GM20000 (cell line): Measurements from ENCODE around the gene HIRA.
"Not testable (repeated sequence)": the region's sequence is repeated elsewhere in the genome, so short reads cannot be mapped to it uniquely, and the experiment has no call there.

ENCODE experiments used
- DNase-seq: peaks from one replicate; pipeline ENCODE4 v3.0.0; 2012; ENCODE audit warnings: low spot score
- TF ChIP-seq, protein P1 (sequence below): IDR thresholded peaks from 2 replicates; pipeline ENCODE4 v1.5.1; 2012; ENCODE audit warnings: mild to moderate bottlenecking, control low read depth; ENCODE audit errors: extremely low read depth, missing control alignments

Gene HIRA

DNA sequence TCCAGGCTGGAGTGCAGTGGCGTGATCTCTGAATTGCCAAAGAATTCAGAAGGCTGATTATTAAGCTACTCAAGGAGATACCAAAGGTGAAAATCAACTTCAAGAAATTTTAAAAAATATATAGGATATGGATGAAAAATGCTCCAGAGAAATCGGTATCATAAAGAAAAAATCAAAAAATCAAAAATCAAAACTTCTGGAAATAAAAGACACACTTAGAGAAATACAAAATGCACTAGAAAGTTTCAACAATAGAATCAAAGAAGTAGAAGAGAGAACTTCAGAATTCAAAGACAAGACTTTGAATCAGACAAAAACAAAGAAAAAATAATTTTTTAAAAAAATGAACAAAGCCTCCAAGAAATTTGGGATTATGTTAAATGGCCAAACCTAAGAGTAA is 94.4 kb downstream of the HIRA start:
- no peak for DNase-seq
- TF ChIP-seq, protein P1, sequence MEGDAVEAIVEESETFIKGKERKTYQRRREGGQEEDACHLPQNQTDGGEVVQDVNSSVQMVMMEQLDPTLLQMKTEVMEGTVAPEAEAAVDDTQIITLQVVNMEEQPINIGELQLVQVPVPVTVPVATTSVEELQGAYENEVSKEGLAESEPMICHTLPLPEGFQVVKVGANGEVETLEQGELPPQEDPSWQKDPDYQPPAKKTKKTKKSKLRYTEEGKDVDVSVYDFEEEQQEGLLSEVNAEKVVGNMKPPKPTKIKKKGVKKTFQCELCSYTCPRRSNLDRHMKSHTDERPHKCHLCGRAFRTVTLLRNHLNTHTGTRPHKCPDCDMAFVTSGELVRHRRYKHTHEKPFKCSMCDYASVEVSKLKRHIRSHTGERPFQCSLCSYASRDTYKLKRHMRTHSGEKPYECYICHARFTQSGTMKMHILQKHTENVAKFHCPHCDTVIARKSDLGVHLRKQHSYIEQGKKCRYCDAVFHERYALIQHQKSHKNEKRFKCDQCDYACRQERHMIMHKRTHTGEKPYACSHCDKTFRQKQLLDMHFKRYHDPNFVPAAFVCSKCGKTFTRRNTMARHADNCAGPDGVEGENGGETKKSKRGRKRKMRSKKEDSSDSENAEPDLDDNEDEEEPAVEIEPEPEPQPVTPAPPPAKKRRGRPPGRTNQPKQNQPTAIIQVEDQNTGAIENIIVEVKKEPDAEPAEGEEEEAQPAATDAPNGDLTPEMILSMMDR = no peak

DNA sequence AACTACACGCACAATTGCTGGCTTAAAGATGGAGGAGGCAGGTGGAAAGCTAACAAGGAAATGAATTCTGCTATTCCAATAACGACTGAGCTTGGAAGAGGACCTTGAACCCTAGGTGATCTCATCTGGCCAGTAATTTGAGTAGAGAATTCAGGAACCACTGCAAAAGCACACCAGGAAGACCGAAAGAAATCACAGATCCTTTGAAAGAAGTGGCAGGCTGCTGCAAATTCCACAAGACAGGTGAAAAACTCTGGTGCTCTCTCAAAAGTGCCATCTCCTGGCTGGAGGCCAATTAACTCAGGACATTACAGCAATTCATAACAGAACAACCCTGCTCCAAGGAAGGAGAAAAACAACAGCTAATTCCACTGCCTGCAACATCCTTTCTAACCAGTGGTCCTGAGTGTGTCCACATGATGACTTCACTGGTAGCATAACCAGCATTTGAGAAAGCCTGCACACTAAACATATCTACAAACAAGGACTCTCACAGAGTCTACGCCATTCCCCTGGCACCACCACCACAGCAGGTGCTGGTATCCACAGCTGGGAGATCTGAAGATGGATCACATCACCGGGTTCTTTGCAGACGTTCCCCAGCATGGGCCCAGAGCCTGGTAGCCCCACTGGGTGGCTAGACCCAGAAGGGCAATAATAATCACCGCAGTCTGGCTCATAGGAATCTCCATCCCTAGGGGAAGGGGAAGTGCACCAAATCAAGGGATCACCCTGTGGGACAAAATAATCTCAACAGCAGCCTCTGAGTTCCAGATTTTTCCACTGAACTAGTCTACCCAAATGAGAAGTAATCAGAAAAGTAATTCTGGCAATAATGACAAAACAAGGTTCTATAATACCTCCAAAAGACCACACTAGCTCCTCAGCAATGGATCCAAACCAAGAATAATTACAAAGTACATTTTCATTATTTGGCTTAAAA is 95.1 kb downstream of the HIRA start:
- no peak for DNase-seq
- TF ChIP-seq, protein P1 = no peak

DNA sequence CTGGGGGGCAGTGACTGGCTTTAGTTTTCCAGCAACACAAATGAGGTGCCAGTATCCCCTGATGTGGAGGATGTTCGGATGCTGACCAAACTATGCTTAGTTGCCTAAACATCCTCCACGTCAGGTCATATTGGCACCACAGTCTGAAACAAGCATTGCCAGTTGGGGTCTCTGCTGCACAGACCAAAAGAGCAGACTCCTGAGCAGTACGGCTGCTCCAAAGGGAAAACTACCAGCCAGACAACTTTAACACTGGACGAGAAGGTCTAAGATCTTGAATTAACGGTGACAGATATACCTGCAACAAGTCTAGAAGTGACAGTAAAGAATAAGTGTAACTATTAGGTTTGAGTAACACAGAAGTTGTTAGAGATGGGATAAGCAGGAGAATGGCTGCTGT is 99.6 kb downstream of the HIRA start:
- TF ChIP-seq, protein P1 = no peak

DNA sequence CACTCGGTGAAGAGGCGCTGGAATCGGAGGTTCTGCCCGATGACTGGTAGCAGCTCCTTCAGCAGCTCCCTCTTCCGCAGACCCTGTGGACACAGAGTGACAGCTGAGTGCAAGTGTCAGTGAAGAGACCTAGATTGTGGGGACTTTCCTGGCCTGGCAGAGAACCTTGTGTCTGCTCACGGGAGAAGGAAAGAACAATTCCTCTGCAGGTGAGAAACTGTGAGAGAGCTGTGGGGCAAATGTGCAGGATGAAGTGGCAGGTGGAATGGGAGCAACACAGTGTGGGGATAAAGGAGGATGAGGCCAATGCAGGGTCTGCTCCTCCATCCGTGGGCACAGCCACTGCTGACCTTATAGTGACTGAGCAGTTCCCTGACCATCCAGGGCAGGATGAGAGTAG is 100.1 kb downstream of the HIRA start:
- TF ChIP-seq, protein P1 = no peak
- no peak for DNase-seq

More for the DNA sequence above, 99.6 kb downstream of the HIRA start:
- no peak for DNase-seq

DNA sequence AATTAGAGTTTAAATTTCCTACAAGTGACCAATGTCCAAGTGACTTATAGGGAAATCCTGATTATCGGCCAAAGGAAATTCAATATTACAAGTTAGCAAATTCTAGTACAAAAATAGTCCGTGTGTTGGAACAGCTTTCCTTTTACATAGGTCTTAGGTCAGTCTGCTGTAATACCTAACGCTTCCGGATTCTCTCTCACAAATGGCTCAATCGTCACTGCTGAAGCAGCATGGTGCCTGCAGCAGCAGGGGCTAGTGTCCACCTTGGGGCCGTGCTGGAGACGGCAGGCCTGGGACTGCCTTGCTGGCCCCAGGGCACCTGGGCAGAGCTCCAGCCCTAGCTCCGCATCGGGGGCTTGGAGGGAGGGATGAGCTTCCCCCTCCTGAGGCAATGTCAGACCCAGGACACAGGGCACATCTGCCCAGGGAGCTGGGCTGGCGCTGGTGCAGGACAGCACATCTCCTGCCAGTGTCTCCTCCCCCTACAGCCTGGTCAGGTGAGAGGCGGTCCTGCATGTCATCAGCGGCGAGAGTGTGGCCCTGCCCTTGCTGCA is 100.6 kb downstream of the HIRA start:
- TF ChIP-seq, protein P1 = no peak
- DNase-seq = no peak

DNA sequence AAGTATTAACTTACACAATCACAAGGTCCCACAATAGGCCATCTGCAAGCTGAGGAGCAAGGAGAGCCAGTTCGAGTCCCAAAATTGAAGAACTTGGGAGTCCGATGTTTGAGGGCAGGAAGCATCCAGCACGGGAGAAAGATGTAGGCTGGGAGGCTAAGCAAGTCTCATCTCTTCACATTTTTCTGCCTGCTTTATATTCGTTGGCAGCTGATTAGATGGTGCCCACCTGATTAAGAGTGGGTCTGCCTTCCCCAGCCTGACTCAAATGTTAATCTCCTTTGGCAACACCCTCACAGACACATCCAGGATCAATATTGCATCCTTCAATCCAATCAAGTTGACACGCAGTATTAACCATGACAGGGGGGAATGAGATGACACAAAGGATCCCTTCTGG is 101.3 kb downstream of the HIRA start:
- not testable (repeated sequence) for DNase-seq

DNA sequence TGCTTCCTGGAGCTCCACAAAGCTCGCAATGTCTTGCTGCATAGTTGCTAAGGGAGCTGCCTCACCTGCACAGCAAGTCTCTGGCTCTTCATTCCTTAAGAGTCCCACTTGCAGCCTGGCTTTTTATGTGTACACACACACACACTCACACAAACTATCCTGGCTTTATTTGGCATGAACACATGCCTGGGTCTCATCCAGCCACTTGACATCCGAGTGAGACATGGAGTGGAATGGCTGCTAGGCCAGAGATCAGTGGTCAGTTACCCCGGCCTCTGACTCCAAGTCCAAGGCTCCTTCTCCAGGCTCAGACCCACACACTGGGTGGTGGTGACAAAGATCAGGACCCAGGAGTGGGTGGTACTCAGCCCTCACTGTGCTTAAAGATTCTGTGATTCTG is 102.1 kb downstream of the HIRA start:
- DNase-seq = no peak
- TF ChIP-seq, protein P1 = no peak
